CD4-positive, alpha-beta T cell treated with Interleukin-2 at 100 ng/mL for 4 hours (primary cell): ENCODE results near the gene PSORS1C2.
"Not testable (repeated sequence)": the region's sequence is repeated elsewhere in the genome, so short reads cannot be mapped to it uniquely, and the experiment has no call there.

ENCODE experiments used
- DNase-seq: peaks from one replicate; pipeline ENCODE4 v3.0.0-alpha.2; 2020; ENCODE audit warnings: low spot score

Gene PSORS1C2

GRCh38 chr6:31138982-31139381, at the start of gene PSORS1C2:
PSORS1C2 (minus strand) TSS chr6:31139066; CDS start chr6:31139026, 40 bp downstream.
- DNase-seq: no peak

- no peak for DNase-seq
Observed at GRCh38 chr6:31187780-31188194, 48.9 kb upstream of the PSORS1C2 start.

- no peak for DNase-seq
Observed at GRCh38 chr6:31186052-31186734, 47.3 kb upstream of the PSORS1C2 start.

GRCh38 chr6:31185695-31186051, 46.8 kb upstream of the PSORS1C2 start:
- not testable (repeated sequence) for DNase-seq

- not testable (repeated sequence) for DNase-seq
Observed at GRCh38 chr6:31183859-31184258, 45.0 kb upstream of the PSORS1C2 start.

- not testable (repeated sequence) for DNase-seq
Observed at GRCh38 chr6:31183287-31183686, 44.4 kb upstream of the PSORS1C2 start.

- DNase-seq: peak; percentile 76
Observed at GRCh38 chr6:31180500-31180899, 41.6 kb upstream of the PSORS1C2 start.

- no peak for DNase-seq
Observed at GRCh38 chr6:31179896-31180295, 41.0 kb upstream of the PSORS1C2 start.

- no peak for DNase-seq
Observed at GRCh38 chr6:31179042-31179386, 40.1 kb upstream of the PSORS1C2 start.

GRCh38 chr6:31178143-31179041, 39.5 kb upstream of the PSORS1C2 start:
- no peak for DNase-seq

GRCh38 chr6:31175971-31176370, 37.1 kb upstream of the PSORS1C2 start:
- DNase-seq: no peak

GRCh38 chr6:31174378-31174777, 35.5 kb upstream of the PSORS1C2 start:
- no peak for DNase-seq

GRCh38 chr6:31173406-31173805, 34.5 kb upstream of the PSORS1C2 start:
- DNase-seq: no peak

- DNase-seq: no peak
Observed at GRCh38 chr6:31172973-31173384, 34.1 kb upstream of the PSORS1C2 start.

- DNase-seq: no peak
Observed at GRCh38 chr6:31171931-31172905, 33.4 kb upstream of the PSORS1C2 start.

GRCh38 chr6:31170987-31171671, 32.3 kb upstream of the PSORS1C2 start:
- no peak for DNase-seq

GRCh38 chr6:31170600-31170881, 31.7 kb upstream of the PSORS1C2 start, which contains the start of gene POU5F1:
POU5F1 (minus strand) TSS chr6:31170682; CDS start chr6:31170620, 62 bp downstream.
- no peak for DNase-seq

GRCh38 chr6:31169858-31170599, 31.2 kb upstream of the PSORS1C2 start:
- not testable (repeated sequence) for DNase-seq

GRCh38 chr6:31169123-31169857, 30.4 kb upstream of the PSORS1C2 start:
- no peak for DNase-seq

GRCh38 chr6:31168606-31169005, 29.7 kb upstream of the PSORS1C2 start:
- DNase-seq: no peak
